ENCODE results near the gene TMEM179.

The TMEM179 gene

DNA sequence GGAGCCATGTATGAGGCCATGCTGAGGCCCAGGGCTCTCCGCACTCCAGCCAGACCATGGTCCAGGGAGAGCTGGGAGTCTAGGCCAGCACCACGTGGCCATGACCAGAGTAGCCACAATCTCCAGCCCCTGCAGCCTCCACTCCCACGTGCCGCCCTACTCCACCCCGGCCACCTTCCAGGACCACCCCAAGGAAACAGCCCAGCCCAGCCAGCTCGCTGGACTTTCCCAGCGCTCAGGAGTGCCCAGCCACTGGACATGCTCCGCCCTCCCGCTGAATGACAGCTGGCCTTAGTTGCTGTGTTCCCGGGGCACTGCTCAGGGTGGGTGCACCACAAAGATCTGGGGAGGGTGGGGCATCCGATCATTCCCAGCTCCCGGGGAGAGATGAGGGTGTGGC lies 27.1 kb downstream of the TMEM179 start:
- no peak overlapping the region for H3K27ac ChIP-seq (ENCODE audit: low read depth, low read length)
- H3K36me3 ChIP-seq (ENCODE audit: control insufficient read depth, insufficient read depth, low read length) = no peaks in the 10 kb centered on the region
- no peak overlapping the region for H3K4me3 ChIP-seq (ENCODE audit: low read length)
- no peak overlapping the region for H3K9ac ChIP-seq (ENCODE audit: low read length)
- H3K4me1 ChIP-seq (ENCODE audit: control insufficient read depth, insufficient read depth, low read length) = no peaks in the 10 kb centered on the region
- H3K27me3 ChIP-seq (ENCODE audit: control insufficient read depth, insufficient read depth, low read length) = no peaks in the 10 kb centered on the region

GRCh38 chr14:104576970-104577332 lies 27.6 kb downstream of the TMEM179 start:
- H3K4me1 ChIP-seq (ENCODE audit: control insufficient read depth, insufficient read depth, low read length) = no peaks in the 10 kb centered on the region
- H3K4me3 ChIP-seq (ENCODE audit: low read length) = no peak overlapping the region
- no peaks in the 10 kb centered on the region for H3K27me3 ChIP-seq (ENCODE audit: control insufficient read depth, insufficient read depth, low read length)
- no peak overlapping the region for H3K27ac ChIP-seq (ENCODE audit: low read depth, low read length)
- H3K36me3 ChIP-seq (ENCODE audit: control insufficient read depth, insufficient read depth, low read length) = no peaks in the 10 kb centered on the region
- H3K9ac ChIP-seq (ENCODE audit: low read length) = no peak overlapping the region

GRCh38 chr14:104576232-104576969 lies 28.2 kb downstream of the TMEM179 start:
- Histone ChIP-seq H3K27me3 (ENCODE audit: control insufficient read depth, insufficient read depth, low read length) (no peaks in the 10 kb centered on the region), H3K9ac (ENCODE audit: low read length) (no peak overlapping the region), H3K27ac (ENCODE audit: low read depth, low read length) (no peak overlapping the region), H3K4me1 (ENCODE audit: control insufficient read depth, insufficient read depth, low read length) (no peaks in the 10 kb centered on the region), H3K4me3 (ENCODE audit: low read length) (no peak overlapping the region), H3K36me3 (ENCODE audit: control insufficient read depth, insufficient read depth, low read length) (no peaks in the 10 kb centered on the region)

GRCh38 chr14:104574978-104575583 lies 29.5 kb downstream of the TMEM179 start:
- Histone ChIP-seq H3K27ac (ENCODE audit: low read depth, low read length) (no peak overlapping the region), H3K4me1 (ENCODE audit: control insufficient read depth, insufficient read depth, low read length) (no peaks in the 10 kb centered on the region), H3K4me3 (ENCODE audit: low read length) (no peak overlapping the region), H3K9ac (ENCODE audit: low read length) (no peak overlapping the region), H3K36me3 (ENCODE audit: control insufficient read depth, insufficient read depth, low read length) (no peaks in the 10 kb centered on the region), H3K27me3 (ENCODE audit: control insufficient read depth, insufficient read depth, low read length) (no peaks in the 10 kb centered on the region)

DNA sequence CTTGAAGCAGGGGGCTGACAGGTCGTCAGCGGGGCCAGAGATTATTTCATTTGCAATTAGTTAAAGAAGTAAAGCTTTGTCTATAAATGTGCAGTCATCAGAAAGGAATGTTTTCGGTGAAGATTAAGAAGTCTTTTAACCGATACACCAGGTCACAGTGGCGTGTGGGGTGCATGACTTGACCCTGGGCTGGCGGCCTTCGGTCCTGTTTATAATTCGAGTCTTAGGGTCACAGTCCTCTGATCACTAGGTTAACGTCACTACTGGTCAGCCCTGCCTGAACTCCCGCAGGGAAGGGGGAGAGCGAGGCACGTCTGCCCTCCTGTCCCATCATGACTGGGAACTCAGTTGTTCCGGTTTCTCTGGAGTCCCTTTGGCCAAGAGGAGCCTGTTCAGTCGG lies 30.0 kb downstream of the TMEM179 start:
- no peak overlapping the region for H3K27ac ChIP-seq (ENCODE audit: low read depth, low read length)

GRCh38 chr14:104573930-104574329 lies 30.6 kb downstream of the TMEM179 start:
- H3K4me3 ChIP-seq (ENCODE audit: low read length) = no peak overlapping the region
- H3K27me3 ChIP-seq (ENCODE audit: control insufficient read depth, insufficient read depth, low read length) = peaks cover 4% of the 10 kb centered on the region

More for the DNA sequence above, 30.0 kb downstream of the TMEM179 start:
- Histone ChIP-seq H3K36me3 (ENCODE audit: control insufficient read depth, insufficient read depth, low read length) (no peaks in the 10 kb centered on the region), H3K4me3 (ENCODE audit: low read length) (no peak overlapping the region), H3K4me1 (ENCODE audit: control insufficient read depth, insufficient read depth, low read length) (no peaks in the 10 kb centered on the region), H3K27me3 (ENCODE audit: control insufficient read depth, insufficient read depth, low read length) (no peaks in the 10 kb centered on the region), H3K9ac (ENCODE audit: low read length) (no peak overlapping the region)

GRCh38 chr14:104572668-104573067 lies 31.9 kb downstream of the TMEM179 start:
- no peaks in the 10 kb centered on the region for H3K36me3 ChIP-seq (ENCODE audit: control insufficient read depth, insufficient read depth, low read length)
- peaks cover 4% of the 10 kb centered on the region for H3K27me3 ChIP-seq (ENCODE audit: control insufficient read depth, insufficient read depth, low read length)
- H3K4me1 ChIP-seq (ENCODE audit: control insufficient read depth, insufficient read depth, low read length) = no peaks in the 10 kb centered on the region
- no peak overlapping the region for H3K27ac ChIP-seq (ENCODE audit: low read depth, low read length)
- no peak overlapping the region for H3K9ac ChIP-seq (ENCODE audit: low read length)
- H3K4me3 ChIP-seq (ENCODE audit: low read length) = no peak overlapping the region

More at GRCh38 chr14:104573930-104574329, 30.6 kb downstream of the TMEM179 start:
- Histone ChIP-seq H3K27ac (ENCODE audit: low read depth, low read length) (no peak overlapping the region), H3K4me1 (ENCODE audit: control insufficient read depth, insufficient read depth, low read length) (no peaks in the 10 kb centered on the region), H3K9ac (ENCODE audit: low read length) (no peak overlapping the region), H3K36me3 (ENCODE audit: control insufficient read depth, insufficient read depth, low read length) (no peaks in the 10 kb centered on the region)

DNA sequence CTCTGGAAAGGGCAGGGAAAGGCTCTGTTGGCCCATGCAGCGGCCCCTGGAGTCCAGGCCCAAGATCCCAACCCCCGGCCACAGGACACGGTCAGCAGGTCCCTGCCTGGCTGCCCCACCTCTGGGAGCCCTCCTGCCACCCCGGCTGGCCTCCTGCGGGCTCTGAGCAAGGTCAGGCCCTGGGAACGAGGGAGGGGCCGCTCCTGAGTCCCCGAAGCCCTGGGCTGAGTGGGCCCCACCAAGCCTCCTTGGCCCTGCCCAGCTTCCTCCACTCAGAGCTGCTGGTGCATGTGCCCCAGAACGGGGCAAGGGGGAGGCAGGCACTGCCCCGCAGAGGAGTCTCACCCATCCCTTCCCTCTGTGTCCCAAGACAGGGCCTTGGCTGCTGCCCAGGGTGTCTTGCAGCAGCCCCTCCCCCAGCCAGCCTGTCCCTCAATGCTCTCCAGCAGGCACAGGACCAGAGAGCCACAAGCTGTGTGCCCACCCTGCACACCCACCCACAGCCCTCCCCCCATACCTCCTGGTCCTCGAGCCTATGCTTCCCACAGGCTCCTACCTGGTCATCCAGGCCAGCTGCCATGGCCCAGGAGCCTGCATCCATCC lies 32.4 kb downstream of the TMEM179 start:
- H3K4me3 ChIP-seq (ENCODE audit: low read length) = no peak overlapping the region
- no peaks in the 10 kb centered on the region for H3K36me3 ChIP-seq (ENCODE audit: control insufficient read depth, insufficient read depth, low read length)
- H3K9ac ChIP-seq (ENCODE audit: low read length) = no peak overlapping the region
- peaks cover 4% of the 10 kb centered on the region for H3K27me3 ChIP-seq (ENCODE audit: control insufficient read depth, insufficient read depth, low read length)
- no peaks in the 10 kb centered on the region for H3K4me1 ChIP-seq (ENCODE audit: control insufficient read depth, insufficient read depth, low read length)
- no peak overlapping the region for H3K27ac ChIP-seq (ENCODE audit: low read depth, low read length)

- H3K4me1 ChIP-seq (ENCODE audit: control insufficient read depth, insufficient read depth, low read length) = no peaks in the 10 kb centered on the region
- no peak overlapping the region for H3K27ac ChIP-seq (ENCODE audit: low read depth, low read length)
- H3K27me3 ChIP-seq (ENCODE audit: control insufficient read depth, insufficient read depth, low read length) = peaks cover 4% of the 10 kb centered on the region
- H3K36me3 ChIP-seq (ENCODE audit: control insufficient read depth, insufficient read depth, low read length) = no peaks in the 10 kb centered on the region
- H3K4me3 ChIP-seq (ENCODE audit: low read length) = no peak overlapping the region
- no peak overlapping the region for H3K9ac ChIP-seq (ENCODE audit: low read length)
Measured at GRCh38 chr14:104571246-104571645, 33.3 kb downstream of the TMEM179 start.

- Histone ChIP-seq H3K4me1 (ENCODE audit: control insufficient read depth, insufficient read depth, low read length) (no peaks in the 10 kb centered on the region), H3K4me3 (ENCODE audit: low read length) (no peak overlapping the region), H3K36me3 (ENCODE audit: control insufficient read depth, insufficient read depth, low read length) (no peaks in the 10 kb centered on the region), H3K9ac (ENCODE audit: low read length) (no peak overlapping the region), H3K27me3 (ENCODE audit: control insufficient read depth, insufficient read depth, low read length) (peaks cover 12% of the 10 kb centered on the region), H3K27ac (ENCODE audit: low read depth, low read length) (no peak overlapping the region)
Measured at GRCh38 chr14:104569435-104569834, 35.1 kb downstream of the TMEM179 start.

DNA sequence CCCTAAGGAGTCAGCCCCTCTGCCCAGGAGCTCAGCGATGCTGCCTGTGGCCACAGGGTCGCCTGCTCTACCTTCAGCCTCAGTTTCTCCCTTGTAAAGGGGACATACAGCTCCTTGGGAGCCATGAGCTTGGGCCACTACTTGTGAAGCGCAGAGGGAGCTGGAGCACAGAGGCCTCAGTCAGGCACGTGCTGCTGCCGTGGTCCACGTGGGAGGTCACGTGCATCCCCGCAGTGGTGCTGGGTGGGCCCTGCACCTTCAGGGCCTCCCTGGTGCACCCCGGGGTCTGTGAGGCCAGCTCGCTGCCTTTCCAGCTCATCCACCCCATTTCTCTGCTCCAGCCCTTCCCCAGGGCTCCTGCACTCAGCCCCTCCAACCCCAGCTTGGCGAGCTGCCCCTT lies 36.0 kb downstream of the TMEM179 start:
- peaks cover 16% of the 10 kb centered on the region for H3K27me3 ChIP-seq (ENCODE audit: control insufficient read depth, insufficient read depth, low read length)
- no peak overlapping the region for H3K27ac ChIP-seq (ENCODE audit: low read depth, low read length)

DNA sequence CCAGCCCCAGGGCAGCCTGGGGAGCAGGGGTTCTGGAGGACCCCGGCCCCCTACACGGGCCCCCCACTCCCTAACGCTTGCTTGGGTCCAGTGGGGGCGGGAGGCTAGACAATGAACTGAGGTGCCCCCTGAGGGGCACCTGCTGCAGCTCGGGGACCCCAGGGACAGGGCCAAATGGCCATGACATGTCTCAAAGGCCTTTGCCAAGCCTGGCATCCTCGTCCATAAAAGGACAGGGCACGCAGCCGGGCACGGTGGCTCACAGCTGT lies 36.7 kb downstream of the TMEM179 start:
- Histone ChIP-seq H3K4me3 (ENCODE audit: low read length) (no peak overlapping the region), H3K4me1 (ENCODE audit: control insufficient read depth, insufficient read depth, low read length) (no peaks in the 10 kb centered on the region), H3K27me3 (ENCODE audit: control insufficient read depth, insufficient read depth, low read length) (peaks cover 16% of the 10 kb centered on the region), H3K9ac (ENCODE audit: low read length) (no peak overlapping the region), H3K27ac (ENCODE audit: low read depth, low read length) (no peak overlapping the region), H3K36me3 (ENCODE audit: control insufficient read depth, insufficient read depth, low read length) (no peaks in the 10 kb centered on the region)

More for the DNA sequence above, 36.0 kb downstream of the TMEM179 start:
- no peak overlapping the region for H3K4me3 ChIP-seq (ENCODE audit: low read length)
- H3K36me3 ChIP-seq (ENCODE audit: control insufficient read depth, insufficient read depth, low read length) = no peaks in the 10 kb centered on the region
- no peak overlapping the region for H3K9ac ChIP-seq (ENCODE audit: low read length)
- no peaks in the 10 kb centered on the region for H3K4me1 ChIP-seq (ENCODE audit: control insufficient read depth, insufficient read depth, low read length)
